ENCODE results near the gene BCAS3. TPM values are rescaled to one million over a fixed set of nuclear protein-coding genes. Genes with fewer than 3 reads are reported as not detected.

Gene BCAS3
- 7.7 to 8.3 TPM (median 7.7 TPM) in 5 replicates for total RNA-seq (2022; extraction: Qiagen RNA extraction; ENCODE audit: low read depth)

GRCh38 chr17:60677308-60678117, at the start of gene BCAS3:
TSS of gene BCAS3 (plus strand) at chr17:60677851.

GRCh38 chr17:61399131-61400065, 721.7 kb downstream of the BCAS3 start, which contains the start of gene TBX2:
TSS of gene TBX2 (plus strand) at chr17:61399843. CDS start at chr17:61400177, 334 bp downstream.

Other genes starting within 250 kb of the BCAS3 start
- gene APPBP2, start 151.6 kb upstream of the BCAS3 start, total RNA-seq (2022; extraction: Qiagen RNA extraction; ENCODE audit: low read depth): 11.9 to 20.5 TPM (median 18.2 TPM) in 5 replicates
- 18.2 to 21.3 TPM (median 20.2 TPM) in 5 replicates for gene PPM1D, start 77.7 kb upstream of the BCAS3 start, total RNA-seq (2022; extraction: Qiagen RNA extraction; ENCODE audit: low read depth)

All from A549 treated with CpdA at 1 μM for 4 hours (cell line).